GM12878 (cell line): ENCODE data around the gene SMARCD3. TPM values are rescaled to one million over a fixed set of nuclear protein-coding genes. Genes with fewer than 3 reads are reported as not detected.
A peak's percentile ranks its signal among the peaks of the same experiment; 100 is the strongest.

Experiments
- ATAC-seq: fragments of 200-7000 bp; cut with Tn5 transposase; 3 replicates; pipeline ENCODE4 v1.9.1; 2020; ENCODE audit warnings: mild to moderate bottlenecking, moderate library complexity
- BruUV-seq: library from RNA; stranded (reverse); fragments of 400-500 nt; replicated peaks from 2 replicates; lab custom pipeline; 2021; lab: Mats Ljungman, UMichigan
- CTCF ChIA-PET: fragments of 300-600 bp; sonication (Branson Sonifier 250); formaldehyde crosslinking; extraction: SDS; loops from one replicate; lab custom pipeline; 2021; ENCODE audit warnings: inconsistent platforms; lab: Yijun Ruan, JAX
- POLR2A ChIA-PET: fragments of 350-600 bp; formaldehyde crosslinking; extraction: SDS; loops from one replicate; lab custom pipeline; 2021; ENCODE audit warnings: inconsistent platforms; lab: Charles Lee
- RAD21 ChIA-PET: fragments of 300-600 bp; sonication (Branson Sonifier 250); formaldehyde crosslinking; loops from one replicate; lab custom pipeline; 2023; ENCODE audit warnings: antibody characterized with exemption; ENCODE audit not compliant: unreplicated experiment; lab: Charles Lee
- SMC1A ChIA-PET: fragments of 300-600 bp; sonication (Branson Sonifier 250); formaldehyde crosslinking; loops from one replicate; lab custom pipeline; 2023; ENCODE audit not compliant: unreplicated experiment, uncharacterized antibody; lab: Charles Lee
- DNase-seq: peaks from one replicate; pipeline ENCODE4 v3.0.0-alpha.2; 2011; ENCODE audit warnings: low read depth, low spot score
- FAIRE-seq: peaks from 3 replicates; lab custom pipeline; 2011; peaks lifted over from hg19 to GRCh38; lab: Jason Lieb, UNC
- H2AFZ ChIP-seq: 2 replicates; pipeline ENCODE4 v1.6.0; 2011; ENCODE audit warnings: low read depth, low read length, control low read depth; ENCODE audit not compliant: control insufficient read depth
- H3K27ac ChIP-seq: 2 replicates; pipeline ENCODE4 v1.5.1; 2011; ENCODE audit warnings: control low read depth; ENCODE audit not compliant: control insufficient read depth, insufficient read depth
- H3K27me3 ChIP-seq, 2 experiments: replicated peaks in 1 of 2; 2 replicates each; pipeline versions ENCODE4 v1.6.0 to v1.6.1; 2011; ENCODE audit warnings: low read length in 1 of 2; ENCODE audit not compliant: control insufficient read depth in 2 of 2, insufficient read depth in 2 of 2
- H3K36me3 ChIP-seq, 2 experiments: 2 replicates each; pipeline ENCODE4 v1.5.1; 2011; ENCODE audit warnings: low read length in 1 of 2; ENCODE audit not compliant: control insufficient read depth in 2 of 2, insufficient read depth in 2 of 2
- H3K4me1 ChIP-seq: 2 replicates; pipeline ENCODE4 v1.6.1; 2011; ENCODE audit warnings: mild to moderate bottlenecking, low read length, moderate library complexity, mixed read lengths; ENCODE audit not compliant: control insufficient read depth, insufficient read depth
- H3K4me2 ChIP-seq: 2 replicates; pipeline ENCODE4 v1.6.0; 2011; ENCODE audit warnings: control low read depth; ENCODE audit not compliant: control insufficient read depth, insufficient read depth
- H3K4me3 ChIP-seq: fragments of 200-600 bp; sonication (generic); 2 replicates; pipeline ENCODE4 v1.5.1; 2016
- H3K79me2 ChIP-seq: 2 replicates; pipeline ENCODE4 v1.6.0; 2011; ENCODE audit warnings: low read length; ENCODE audit not compliant: control insufficient read depth, insufficient read depth
- H3K9ac ChIP-seq: 2 replicates; pipeline ENCODE4 v1.8.0; 2011; ENCODE audit warnings: low read length, control low read depth, mixed read lengths; ENCODE audit not compliant: control insufficient read depth, insufficient read depth
- H3K9me3 ChIP-seq: replicated peaks from 3 replicates; pipeline ENCODE4 v1.5.1; 2011; ENCODE audit warnings: mild to moderate bottlenecking, low read length; ENCODE audit not compliant: control insufficient read depth, insufficient read depth
- H4K20me1 ChIP-seq: 2 replicates; pipeline ENCODE4 v1.6.0; 2011; ENCODE audit not compliant: control insufficient read depth, insufficient read depth
- ASH2L ChIP-seq: fragments of 300-600, 200-600 bp; sonication (generic); IDR thresholded peaks from 2 replicates; pipeline ENCODE4 v1.6.1; 2017; ENCODE audit warnings: low read depth, mild to moderate bottlenecking, borderline replicate concordance
- BCL11A ChIP-seq: IDR thresholded peaks from 2 replicates; pipeline ENCODE4 v1.6.1; 2011; ENCODE audit warnings: low read depth, low read length
- CHD2 ChIP-seq: IDR thresholded peaks from 2 replicates; pipeline ENCODE4 v1.6.1; 2011; ENCODE audit warnings: low read depth, low read length, improper control_type of control experiment, borderline replicate concordance
- E4F1 ChIP-seq: fragments of 450-650 bp; IDR thresholded peaks from 2 replicates; pipeline ENCODE4 v1.6.1; 2018; ENCODE audit warnings: borderline replicate concordance, mild to moderate bottlenecking; ENCODE audit not compliant: partially characterized antibody
- ELK1 ChIP-seq: IDR thresholded peaks from 2 replicates; pipeline ENCODE4 v1.6.1; 2012; ENCODE audit warnings: low read depth, low read length, improper control_type of control experiment
- EP300 ChIP-seq, 2 experiments: fragments of 150-350 bp in 1 of 2; IDR thresholded peaks; 2 replicates each; pipeline ENCODE4 v1.6.1; 2011 to 2012; ENCODE audit warnings: low read depth in 2 of 2, low read length in 2 of 2, borderline replicate concordance in 1 of 2, improper control_type of control experiment in 1 of 2, inconsistent platforms in 1 of 2; ENCODE audit not compliant: control insufficient read depth in 1 of 2
- FOS ChIP-seq: IDR thresholded peaks from 3 replicates; pipeline ENCODE4 v1.6.1; 2011; ENCODE audit warnings: borderline replicate concordance; ENCODE audit not compliant: insufficient read length; ENCODE audit errors: extremely low read depth
- MEF2A ChIP-seq: IDR thresholded peaks from 2 replicates; pipeline ENCODE4 v1.6.1; 2011; ENCODE audit warnings: low read depth, mild to moderate bottlenecking, low read length, moderate library complexity; ENCODE audit not compliant: insufficient read depth
- NFYB ChIP-seq: IDR thresholded peaks from 2 replicates; pipeline ENCODE4 v1.6.1; 2011; ENCODE audit warnings: low read depth, mild to moderate bottlenecking, low read length, improper control_type of control experiment, moderate library complexity; ENCODE audit not compliant: insufficient read depth
- NR2C2 ChIP-seq: IDR thresholded peaks from 2 replicates; pipeline ENCODE4 v1.6.1; 2011; ENCODE audit warnings: borderline replicate concordance, low read depth; ENCODE audit not compliant: control insufficient read depth, insufficient read length
- NRF1 ChIP-seq: conservative IDR thresholded peaks from 2 replicates; pipeline ENCODE4 v1.6.1; 2011; ENCODE audit warnings: mild to moderate bottlenecking, low read depth, low read length, improper control_type of control experiment
- RCOR1 ChIP-seq: conservative IDR thresholded peaks from 2 replicates; pipeline ENCODE4 v1.6.1; 2012; ENCODE audit warnings: low read depth, low read length, improper control_type of control experiment
- SRF ChIP-seq, 2 experiments: IDR thresholded peaks; 2 replicates each; pipeline ENCODE4 v1.6.1; 2011; ENCODE audit warnings: low read depth in 2 of 2, low read length in 2 of 2, mild to moderate bottlenecking in 1 of 2, moderate library complexity in 1 of 2
- TBL1XR1 ChIP-seq: IDR thresholded peaks from 2 replicates; pipeline ENCODE4 v1.6.1; 2012; ENCODE audit warnings: low read depth, low read length, improper control_type of control experiment
- ZNF687 ChIP-seq: fragments of 450-650 bp; IDR thresholded peaks from 2 replicates; pipeline ENCODE4 v1.6.1; 2017; ENCODE audit warnings: mild to moderate bottlenecking, moderate library complexity
- WGBS: methylation state at CpG from one replicate; pipeline ENCODE4 v1.1.6; 2016; ENCODE audit warnings: low lambda C conversion rate; ENCODE audit not compliant: insufficient replicate concordance, insufficient coverage; ENCODE audit errors: missing lambda C conversion rate; 5-methylcytosine and 5-hydroxymethylcytosine counted together
- in situ Hi-C: fragments of 300-500 bp; cut with MboI; formaldehyde crosslinking; loops from 9 replicates; pipeline ENCODE4 v1.14.3; 2018; ENCODE audit warnings: mixed read lengths
- intact Hi-C: fragments of 100-400 bp; cut with micrococcal nuclease; formaldehyde crosslinking; loops from one replicate; pipeline ENCODE4 v1.14.2; 2022; ENCODE audit not compliant: unreplicated experiment
- polyA plus RNA-seq, 11 experiments: library from polyadenylated mRNA; depleted of rRNA in 4 of 11; unstranded in 6 of 11; stranded (reverse) in 5 of 11; fragments of >200 nt; fragmentation: Nextera tagmentation in 4 of 11; fragmentation: Illumina TruSeq in 1 of 11; extraction: Ambion mirVana in 4 of 11; extraction: Trizol in 1 of 11; gene quantifications; 1 replicate in 1 of 11; 2 replicates in 10 of 11; pipeline versions ENCODE4 v1.2.1 to v1.2.3, GENCODE V29; 2011 to 2016; ENCODE audit warnings: inconsistent platforms in 2 of 11, missing spikeins in 2 of 11, low read depth in 1 of 11
- total RNA-seq, 4 experiments: library from RNA; depleted of rRNA in 3 of 4; stranded (reverse); fragments of >200 nt in 3 of 4; fragmentation: Illumina TruSeq in 1 of 4; extraction: Trizol in 1 of 4; gene quantifications; 2 replicates each; pipeline versions ENCODE4 v1.2.1 to v1.2.3, GENCODE V29; 2013 to 2021

The SMARCD3 gene
- total and polyA plus RNA-seq, 10 of the 15 experiments (the other 5 are each of a cell fraction or from before 2014, with no cell fraction given): 0.11 to 1.4 (median 0.16) TPM

- TF ChIP-seq ZNF687: no peak
- TF ChIP-seq, all 136 proteins: peak for 0
Observed at GRCh38 chr7:151206914-151207313, 41.6 kb downstream of the SMARCD3 start (continued).

- Histone ChIP-seq H3K4me1 (no peaks in the 10 kb centered on the region), H3K4me2 (no peak overlapping the region), H3K9me3 (no peaks in the 10 kb centered on the region), H3K27ac (no peak overlapping the region), H3K4me3 (no peak overlapping the region), H3K27me3 (peaks cover 1 to 2% of the 10 kb centered on the region in 2 experiments; a peak in 3 of 4 replicates), H3K9ac (no peak overlapping the region), H4K20me1 (no peaks in the 10 kb centered on the region), H2AFZ (no peak overlapping the region), H3K79me2 (no peaks in the 10 kb centered on the region), H3K36me3 (no peaks in the 10 kb centered on the region)
- 8% methylated on average over 6 of the region's 6 CpGs for WGBS
- RAD21 ChIA-PET: no interaction called here
- intact Hi-C loops (no loop called here), in situ Hi-C loops (no loop called here)
- POLR2A ChIA-PET: no interaction called here
- no TSS peak for BruUV-seq
- CTCF ChIA-PET: no interaction called here
- ATAC-seq (peak; percentile 64), FAIRE-seq (no peak), DNase-seq (no peak)
- SMC1A ChIA-PET: no interaction called here
- TF ChIP-seq SRF (IDR thresholded peaks at IDR 0.05; ENCODE audit: low read depth in 2 of 2, low read length in 2 of 2) (no peak), EP300 (IDR thresholded peaks at IDR 0.05; ENCODE audit: borderline replicate concordance in 1 of 2, control insufficient read depth in 1 of 2, low read depth in 2 of 2, low read length in 2 of 2) (no peak), ELK1 (no peak), FOS (no peak), MEF2A (no peak), ASH2L (no peak), E4F1 (no peak), NR2C2 (no peak), TBL1XR1 (no peak), BCL11A (no peak), CHD2 (no peak), NRF1 (no peak), NFYB (no peak), RCOR1 (no peak)
Observed at GRCh38 chr7:151205730-151206129, 42.8 kb downstream of the SMARCD3 start.
